Measurements from ENCODE around the gene CALN1. TPM values are rescaled to one million over a fixed set of nuclear protein-coding genes. Genes with fewer than 3 reads are reported as not detected.
"Not testable (repeated sequence)": the region's sequence is repeated elsewhere in the genome, so short reads cannot be mapped to it uniquely, and the experiment has no call there.

The CALN1 gene
- polyA plus RNA-seq, 6 donors from 2014 or later, result not detected

- ATAC-seq (ENCODE audit: low read depth in 2 of 2), result no peak
- H3K9me3 Mint-ChIP-seq, result peaks cover 5 to 26% (median 14%) of the 10 kb centered on the region in 7 donors
- H3K4me3 Mint-ChIP-seq, result no peak overlapping the region
- DNase-seq, result no peak
- no peak overlapping the region for H3K27ac Mint-ChIP-seq
- H3K36me3 Mint-ChIP-seq, result peaks cover 0 to 10% of the 10 kb centered on the region in 2 donors
- no peaks in the 10 kb centered on the region for H3K27me3 Mint-ChIP-seq
- H3K4me1 Mint-ChIP-seq, result no peaks in the 10 kb centered on the region
Measured at GRCh38 chr7:72069263-72069662, 342.9 kb downstream of the CALN1 start.

- DNase-seq; H3K27ac Mint-ChIP-seq; H3K27me3 Mint-ChIP-seq; H3K4me3 Mint-ChIP-seq; ATAC-seq (ENCODE audit: low read depth in 2 of 2); H3K4me1 Mint-ChIP-seq; H3K9me3 Mint-ChIP-seq; H3K36me3 Mint-ChIP-seq: not testable (repeated sequence)
Measured at GRCh38 chr7:72065764-72066163, 346.4 kb downstream of the CALN1 start.

DNA sequence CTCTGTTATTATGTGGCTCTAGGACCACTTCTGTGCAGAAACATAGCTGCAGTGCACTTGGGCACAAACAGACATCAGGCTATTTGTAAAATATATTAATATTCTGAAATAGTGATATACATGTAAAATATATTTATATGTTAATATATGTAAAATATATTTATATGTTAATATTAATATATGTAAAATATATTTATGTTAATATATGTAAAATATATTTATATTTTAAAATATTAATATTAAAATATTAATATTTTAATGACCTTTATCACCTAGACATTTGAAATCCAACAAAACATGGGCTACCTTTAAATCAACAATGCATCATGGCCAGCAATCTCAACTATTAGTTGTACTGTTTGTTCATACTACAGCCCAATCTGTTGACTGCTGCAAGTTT, 347.2 kb downstream of the CALN1 start:
- Mint-ChIP-seq H3K36me3 (no peaks in the 10 kb centered on the region), H3K4me3 (no peak overlapping the region), H3K9me3 (peaks cover 0 to 7% (median 0%) of the 10 kb centered on the region in 7 donors), H3K27me3 (no peaks in the 10 kb centered on the region), H3K27ac (no peak overlapping the region), H3K4me1 (no peaks in the 10 kb centered on the region)
- ATAC-seq (ENCODE audit: low read depth in 2 of 2) (no peak), DNase-seq (no peak)

GRCh38 chr7:72063330-72063729, 348.8 kb downstream of the CALN1 start:
- no peaks in the 10 kb centered on the region for H3K4me1 Mint-ChIP-seq
- no peaks in the 10 kb centered on the region for H3K36me3 Mint-ChIP-seq
- DNase-seq (no peak), ATAC-seq (ENCODE audit: low read depth in 2 of 2) (no peak)
- H3K27me3 Mint-ChIP-seq, result no peaks in the 10 kb centered on the region
- H3K9me3 Mint-ChIP-seq, result peaks cover 0 to 4% (median 0%) of the 10 kb centered on the region in 7 donors
- no peak overlapping the region for H3K27ac Mint-ChIP-seq
- H3K4me3 Mint-ChIP-seq, result no peak overlapping the region

DNA sequence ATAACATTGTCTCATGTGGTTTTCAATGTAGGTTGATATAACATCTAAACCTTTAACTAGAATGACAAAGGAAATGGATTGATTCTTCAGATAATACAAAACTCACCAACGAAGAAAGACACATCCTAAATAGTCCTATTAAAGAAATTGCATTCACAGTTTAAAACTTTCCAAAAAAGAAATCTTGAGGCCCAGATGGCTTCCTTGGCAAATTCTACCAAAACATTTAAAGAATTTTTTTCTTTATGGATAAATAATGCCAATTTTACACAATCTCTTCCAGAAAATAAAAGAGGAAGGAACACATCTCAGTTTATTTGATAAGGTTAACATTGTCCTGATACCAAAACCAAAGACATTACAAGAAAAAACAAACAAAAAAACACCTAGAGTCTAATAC, 349.5 kb downstream of the CALN1 start:
- Mint-ChIP-seq H3K27me3 (no peaks in the 10 kb centered on the region), H3K36me3 (no peaks in the 10 kb centered on the region), H3K9me3 (peaks cover 0 to 4% (median 0%) of the 10 kb centered on the region in 7 donors), H3K4me3 (no peak overlapping the region), H3K27ac (no peak overlapping the region), H3K4me1 (no peaks in the 10 kb centered on the region)
- ATAC-seq (ENCODE audit: low read depth in 2 of 2) (no peak), DNase-seq (no peak)

- no peaks in the 10 kb centered on the region for H3K4me1 Mint-ChIP-seq
- no peak for ATAC-seq (ENCODE audit: low read depth in 2 of 2)
- H3K36me3 Mint-ChIP-seq, result no peaks in the 10 kb centered on the region
Measured at GRCh38 chr7:72059925-72060324, 352.2 kb downstream of the CALN1 start.

GRCh38 chr7:72058579-72058978, 353.6 kb downstream of the CALN1 start:
- ATAC-seq (ENCODE audit: low read depth in 2 of 2), result no peak
- Mint-ChIP-seq H3K27ac (no peak overlapping the region), H3K27me3 (no peaks in the 10 kb centered on the region), H3K4me1 (no peaks in the 10 kb centered on the region), H3K36me3 (no peaks in the 10 kb centered on the region), H3K4me3 (peak overlapping the region in 2 of 8 donors; percentile 32 to 65), H3K9me3 (peaks cover 0 to 8% (median 5%) of the 10 kb centered on the region in 7 donors)
- DNase-seq, result no peak

More at GRCh38 chr7:72059925-72060324, 352.2 kb downstream of the CALN1 start:
- no peak for DNase-seq
- Mint-ChIP-seq H3K27me3 (no peaks in the 10 kb centered on the region), H3K27ac (no peak overlapping the region), H3K9me3 (peaks cover 0 to 4% (median 0%) of the 10 kb centered on the region in 7 donors), H3K4me3 (no peak overlapping the region)

DNA sequence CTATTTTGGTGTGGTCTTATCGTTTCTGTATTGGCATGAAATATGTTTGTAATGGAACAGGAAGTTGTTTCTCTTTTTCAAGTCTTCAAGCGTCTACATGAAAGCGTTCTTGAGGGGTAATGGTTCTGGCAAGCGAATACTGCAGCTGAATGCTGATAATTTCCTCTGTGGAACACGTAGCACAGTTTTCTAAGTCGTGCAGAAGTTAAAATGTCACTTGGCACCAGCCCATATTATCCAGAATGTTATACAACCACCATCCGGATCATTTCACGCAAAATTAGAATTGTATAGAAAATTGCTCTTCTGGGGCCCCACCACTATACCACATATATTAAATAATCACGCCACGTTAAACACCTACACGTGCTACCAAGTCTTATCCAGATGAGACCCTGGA, 354.3 kb downstream of the CALN1 start:
- DNase-seq (no peak), ATAC-seq (ENCODE audit: low read depth in 2 of 2) (no peak)
- peak overlapping the region in 1 of 6 donors; percentile 31 for H3K27ac Mint-ChIP-seq
- no peaks in the 10 kb centered on the region for H3K4me1 Mint-ChIP-seq
- no peaks in the 10 kb centered on the region for H3K27me3 Mint-ChIP-seq
- H3K9me3 Mint-ChIP-seq, result peaks cover 0 to 8% (median 5%) of the 10 kb centered on the region in 7 donors
- H3K36me3 Mint-ChIP-seq, result no peaks in the 10 kb centered on the region
- H3K4me3 Mint-ChIP-seq, result no peak overlapping the region

GRCh38 chr7:72057231-72057630, 354.9 kb downstream of the CALN1 start:
- H3K4me3 Mint-ChIP-seq, result no peak overlapping the region
- no peaks in the 10 kb centered on the region for H3K36me3 Mint-ChIP-seq
- peaks cover 0 to 8% (median 5%) of the 10 kb centered on the region in 7 donors for H3K9me3 Mint-ChIP-seq
- no peaks in the 10 kb centered on the region for H3K4me1 Mint-ChIP-seq
- no peak overlapping the region for H3K27ac Mint-ChIP-seq
- DNase-seq (no peak), ATAC-seq (ENCODE audit: low read depth in 2 of 2) (no peak)
- no peaks in the 10 kb centered on the region for H3K27me3 Mint-ChIP-seq

- DNase-seq (no peak), ATAC-seq (ENCODE audit: low read depth in 2 of 2) (no peak)
- no peaks in the 10 kb centered on the region for H3K4me1 Mint-ChIP-seq
- no peak overlapping the region for H3K4me3 Mint-ChIP-seq
- H3K36me3 Mint-ChIP-seq, result no peaks in the 10 kb centered on the region
- no peaks in the 10 kb centered on the region for H3K27me3 Mint-ChIP-seq
- H3K27ac Mint-ChIP-seq, result no peak overlapping the region
- H3K9me3 Mint-ChIP-seq, result peaks cover 0 to 14% (median 4%) of the 10 kb centered on the region in 7 donors
Measured at GRCh38 chr7:72055426-72055825, 356.7 kb downstream of the CALN1 start.

DNA sequence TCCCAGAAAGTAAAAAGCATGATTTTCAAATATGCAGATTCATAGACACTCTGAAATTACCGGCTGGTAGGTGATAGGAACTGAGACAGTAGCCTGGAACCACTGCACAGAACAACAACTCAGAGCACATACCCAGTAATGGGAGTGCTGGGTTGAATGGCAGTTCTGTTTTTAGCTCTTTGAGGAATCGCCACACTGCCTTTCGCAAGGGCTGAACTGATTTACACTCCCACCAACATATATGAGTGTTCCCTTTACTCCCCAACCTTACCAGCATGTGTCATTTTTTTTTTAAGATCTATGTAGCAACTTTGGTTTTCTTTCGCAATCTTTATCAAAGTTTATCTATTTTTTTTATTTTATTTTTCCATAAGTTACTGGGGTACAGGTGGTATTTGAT, 358.8 kb downstream of the CALN1 start:
- H3K4me3 Mint-ChIP-seq, result no peak overlapping the region
- H3K9me3 Mint-ChIP-seq, result peaks cover 0 to 14% (median 4%) of the 10 kb centered on the region in 7 donors
- no peak for ATAC-seq (ENCODE audit: low read depth in 2 of 2)
- DNase-seq, result no peak
- no peaks in the 10 kb centered on the region for H3K36me3 Mint-ChIP-seq
- H3K4me1 Mint-ChIP-seq, result no peaks in the 10 kb centered on the region
- H3K27me3 Mint-ChIP-seq, result no peaks in the 10 kb centered on the region
- no peak overlapping the region for H3K27ac Mint-ChIP-seq

GRCh38 chr7:72048420-72048819, 363.7 kb downstream of the CALN1 start:
- Mint-ChIP-seq H3K4me3 (no peak overlapping the region), H3K9me3 (peaks cover 0 to 6% (median 0%) of the 10 kb centered on the region in 7 donors), H3K27me3 (no peaks in the 10 kb centered on the region), H3K36me3 (no peaks in the 10 kb centered on the region), H3K4me1 (no peaks in the 10 kb centered on the region), H3K27ac (no peak overlapping the region)
- no peak for ATAC-seq (ENCODE audit: low read depth in 2 of 2)
- no peak for DNase-seq

- ATAC-seq (ENCODE audit: low read depth in 2 of 2) (no peak), DNase-seq (no peak)
- Mint-ChIP-seq H3K4me1 (no peaks in the 10 kb centered on the region), H3K4me3 (no peak overlapping the region), H3K9me3 (peaks cover 0 to 4% (median 0%) of the 10 kb centered on the region in 7 donors), H3K27ac (no peak overlapping the region), H3K27me3 (no peaks in the 10 kb centered on the region), H3K36me3 (no peaks in the 10 kb centered on the region)
Measured at GRCh38 chr7:72042855-72043254, 369.3 kb downstream of the CALN1 start.

DNA sequence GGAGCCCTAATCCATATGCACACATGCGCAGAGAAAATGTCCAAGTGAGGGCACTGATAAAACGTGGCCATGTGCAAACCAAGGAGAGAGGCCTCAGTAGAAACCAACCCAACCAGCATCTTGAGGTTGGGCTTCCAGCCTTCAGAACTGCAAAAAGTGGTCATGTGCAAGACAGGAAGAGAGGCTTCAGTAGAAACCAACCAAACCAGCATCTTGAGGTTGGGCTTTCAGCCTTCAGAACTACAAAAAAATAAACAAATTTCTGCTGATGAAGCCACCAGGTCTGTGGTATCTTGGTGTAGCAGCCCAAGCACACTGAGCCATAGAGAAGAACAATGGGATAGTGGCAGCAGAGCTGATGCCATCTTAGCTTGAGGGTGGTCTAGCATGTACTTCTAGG, 371.5 kb downstream of the CALN1 start:
- Mint-ChIP-seq H3K36me3 (no peaks in the 10 kb centered on the region), H3K4me1 (no peaks in the 10 kb centered on the region), H3K27ac (no peak overlapping the region), H3K9me3 (peaks cover 4 to 11% (median 7%) of the 10 kb centered on the region in 7 donors), H3K4me3 (peak overlapping the region in 1 of 8 donors; percentile 2), H3K27me3 (no peaks in the 10 kb centered on the region)
- DNase-seq (no peak), ATAC-seq (ENCODE audit: low read depth in 2 of 2) (no peak)

GRCh38 chr7:72039460-72039859, 372.7 kb downstream of the CALN1 start:
- DNase-seq (no peak), ATAC-seq (ENCODE audit: low read depth in 2 of 2) (no peak)
- Mint-ChIP-seq H3K4me1 (no peaks in the 10 kb centered on the region), H3K36me3 (no peaks in the 10 kb centered on the region), H3K27ac (no peak overlapping the region), H3K4me3 (no peak overlapping the region), H3K27me3 (no peaks in the 10 kb centered on the region), H3K9me3 (peaks cover 5 to 11% (median 7%) of the 10 kb centered on the region in 7 donors)

All from naive B cell (primary cell).